Hematopoietic multipotent progenitor cell treated with erythropoietin and hydrocortisone succinate and interleukin-3 and kit ligand, for 4 days (in vitro differentiated cells): ENCODE measurements around the gene MRAP.

ENCODE experiments used
- DNase-seq: peaks from one replicate; pipeline ENCODE4 v3.0.0-alpha.2; 2015

The MRAP gene

GRCh38 chr21:32350211-32350980 lies 51.7 kb downstream of the MRAP start:
- no peak for DNase-seq

DNA sequence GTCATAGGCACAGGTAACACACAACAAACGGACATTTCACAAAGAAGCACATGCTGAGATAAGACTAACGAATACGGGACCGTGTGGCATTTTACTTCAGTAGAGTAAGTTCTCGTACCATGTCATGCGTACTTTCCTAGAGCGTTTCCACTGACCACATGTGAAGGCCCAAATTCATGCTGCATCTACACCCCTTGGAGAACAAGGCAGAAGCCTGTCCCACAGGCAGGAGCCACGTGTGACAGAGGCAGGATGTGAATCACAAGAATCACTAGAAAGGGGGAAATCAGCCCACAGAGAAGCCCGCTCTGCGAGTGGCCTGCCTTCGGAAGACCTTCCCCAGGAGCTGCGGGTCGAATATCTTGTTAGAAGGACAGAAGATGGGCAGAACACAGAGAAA lies 52.3 kb downstream of the MRAP start:
- no peak for DNase-seq

- no peak for DNase-seq
These were observed 52.8 kb downstream of the MRAP start for GRCh38 chr21:32351428-32351827.

DNA sequence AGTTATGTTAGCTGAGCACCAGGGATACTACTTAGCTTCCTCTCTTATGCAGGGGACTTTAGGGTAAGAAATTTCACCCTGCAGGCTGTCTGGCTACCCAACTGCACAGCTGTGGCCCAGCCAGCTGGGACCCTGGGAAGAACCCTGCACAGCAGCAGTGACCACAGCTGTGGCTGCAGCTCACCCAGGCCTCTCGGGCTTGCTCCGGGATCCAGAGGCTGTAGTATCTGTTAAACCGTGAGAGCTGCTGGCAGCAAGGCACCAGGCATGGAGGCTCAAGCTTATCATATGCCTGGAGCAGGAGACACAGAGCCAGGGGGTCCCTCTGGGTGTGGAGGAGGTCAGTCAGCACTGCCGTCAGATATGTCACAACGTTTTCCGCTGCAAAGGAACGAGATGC lies 53.9 kb downstream of the MRAP start:
- no peak for DNase-seq

GRCh38 chr21:32353002-32353711 lies 54.5 kb downstream of the MRAP start:
- no peak for DNase-seq

- DNase-seq: no peak
These were observed 58.3 kb downstream of the MRAP start for GRCh38 chr21:32356874-32357395.

- peak; percentile 23 for DNase-seq
These were observed 61.1 kb downstream of the MRAP start for GRCh38 chr21:32359719-32360260.

GRCh38 chr21:32360401-32360975 lies 61.8 kb downstream of the MRAP start:
- DNase-seq: no peak
